HL-60/S4 treated with phorbol 12-myristate 13-acetate at 8.2 ng/mL for 4 days and 3 days (cell line): ENCODE results near the gene TEX2.

Source experiments
- in situ Hi-C: fragments of 300-500 bp; cut with MboI; formaldehyde crosslinking; loops from 2 replicates; pipeline ENCODE4 v1.15.0; 2022; ENCODE audit warnings: low sequenced_read_pairs

The TEX2 gene

GRCh38 chr17:64102627-64103390 lies 160.3 kb downstream of the TEX2 start:
- in situ Hi-C loops: no loop called here

- in situ Hi-C loops: no loop called here
Measured at GRCh38 chr17:64099543-64099942, 163.5 kb downstream of the TEX2 start.
